ENCODE measurements around the gene CABP7.

GRCh38 chr22:29710922-29711593 is 8.7 kb upstream of the CABP7 start:
- no peak for TF ChIP-seq CTCF (IDR thresholded peaks at IDR 0.05; ENCODE audit: low read depth, low read length, missing input control)
- TF ChIP-seq, protein P1, sequence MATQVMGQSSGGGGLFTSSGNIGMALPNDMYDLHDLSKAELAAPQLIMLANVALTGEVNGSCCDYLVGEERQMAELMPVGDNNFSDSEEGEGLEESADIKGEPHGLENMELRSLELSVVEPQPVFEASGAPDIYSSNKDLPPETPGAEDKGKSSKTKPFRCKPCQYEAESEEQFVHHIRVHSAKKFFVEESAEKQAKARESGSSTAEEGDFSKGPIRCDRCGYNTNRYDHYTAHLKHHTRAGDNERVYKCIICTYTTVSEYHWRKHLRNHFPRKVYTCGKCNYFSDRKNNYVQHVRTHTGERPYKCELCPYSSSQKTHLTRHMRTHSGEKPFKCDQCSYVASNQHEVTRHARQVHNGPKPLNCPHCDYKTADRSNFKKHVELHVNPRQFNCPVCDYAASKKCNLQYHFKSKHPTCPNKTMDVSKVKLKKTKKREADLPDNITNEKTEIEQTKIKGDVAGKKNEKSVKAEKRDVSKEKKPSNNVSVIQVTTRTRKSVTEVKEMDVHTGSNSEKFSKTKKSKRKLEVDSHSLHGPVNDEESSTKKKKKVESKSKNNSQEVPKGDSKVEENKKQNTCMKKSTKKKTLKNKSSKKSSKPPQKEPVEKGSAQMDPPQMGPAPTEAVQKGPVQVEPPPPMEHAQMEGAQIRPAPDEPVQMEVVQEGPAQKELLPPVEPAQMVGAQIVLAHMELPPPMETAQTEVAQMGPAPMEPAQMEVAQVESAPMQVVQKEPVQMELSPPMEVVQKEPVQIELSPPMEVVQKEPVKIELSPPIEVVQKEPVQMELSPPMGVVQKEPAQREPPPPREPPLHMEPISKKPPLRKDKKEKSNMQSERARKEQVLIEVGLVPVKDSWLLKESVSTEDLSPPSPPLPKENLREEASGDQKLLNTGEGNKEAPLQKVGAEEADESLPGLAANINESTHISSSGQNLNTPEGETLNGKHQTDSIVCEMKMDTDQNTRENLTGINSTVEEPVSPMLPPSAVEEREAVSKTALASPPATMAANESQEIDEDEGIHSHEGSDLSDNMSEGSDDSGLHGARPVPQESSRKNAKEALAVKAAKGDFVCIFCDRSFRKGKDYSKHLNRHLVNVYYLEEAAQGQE (IDR thresholded peaks at IDR 0.05) = no peak
- TF ChIP-seq TAF1 (conservative IDR thresholded peaks at IDR 0.05) = no peak
- TF ChIP-seq HNF4G (IDR thresholded peaks at IDR 0.05) = no peak
- TF ChIP-seq, protein P2, sequence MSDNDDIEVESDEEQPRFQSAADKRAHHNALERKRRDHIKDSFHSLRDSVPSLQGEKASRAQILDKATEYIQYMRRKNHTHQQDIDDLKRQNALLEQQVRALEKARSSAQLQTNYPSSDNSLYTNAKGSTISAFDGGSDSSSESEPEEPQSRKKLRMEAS (IDR thresholded peaks at IDR 0.05) = no peak
- TF ChIP-seq, protein P3, sequence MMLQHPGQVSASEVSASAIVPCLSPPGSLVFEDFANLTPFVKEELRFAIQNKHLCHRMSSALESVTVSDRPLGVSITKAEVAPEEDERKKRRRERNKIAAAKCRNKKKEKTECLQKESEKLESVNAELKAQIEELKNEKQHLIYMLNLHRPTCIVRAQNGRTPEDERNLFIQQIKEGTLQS (IDR thresholded peaks at IDR 0.05) = no peak
- TF ChIP-seq RAD21 (IDR thresholded peaks at IDR 0.05) = no peak
- TF ChIP-seq SP1 (IDR thresholded peaks at IDR 0.05) = no peak
- TF ChIP-seq RXRA (IDR thresholded peaks at IDR 0.05) = no peak
